Measurements from ENCODE around the gene HADHB.

GRCh38 chr2:26202981-26203490 is 41.7 kb upstream of the HADHB start:
- TF ChIP-seq POLR2AphosphoS5 (IDR thresholded peaks at IDR 0.05; ENCODE audit: low read depth, low read length): no peak
- no peak for TF ChIP-seq POU2F2 (IDR thresholded peaks at IDR 0.05; ENCODE audit: low read depth, low read length)
- no peak for TF ChIP-seq POLR2A (IDR thresholded peaks at IDR 0.05; ENCODE audit: low read depth, low read length)

Measured in GM12891 (cell line).